Heart right ventricle (tissue), 16 donors: ENCODE data around the gene PRKCE. TPM values are rescaled to one million over a fixed set of nuclear protein-coding genes. Genes with fewer than 3 reads are reported as not detected.
A peak's percentile ranks its signal among the peaks of the same experiment; 100 is the strongest.

Source experiments
- ATAC-seq, 8 donors: fragments of 200-7000 bp; cut with Tn5 transposase; one replicate each; pipeline ENCODE4 v1.9.1; 2020; ENCODE audit warnings: mild to moderate bottlenecking in 8 of 8, moderate library complexity in 8 of 8, moderate number of reproducible peaks in 1 of 8
- DNase-seq, 2 donors: peaks; one replicate each; pipeline ENCODE4 v3.0.0-alpha.2; 2020
- H3K27ac ChIP-seq, 10 donors: fragments of 200-600 bp; sonication (generic) in 2 of 10; one replicate each; pipeline versions ENCODE4 v1.5.0 to v1.8.0; 2020 to 2022; ENCODE audit warnings: mild to moderate bottlenecking in 3 of 10
- H3K27me3 ChIP-seq, 7 donors: fragments of 200-600 bp; one replicate each; pipeline ENCODE4 v1.8.0; 2021 to 2022; ENCODE audit warnings: mild to moderate bottlenecking in 2 of 7
- H3K36me3 ChIP-seq, 9 donors: fragments of 200-600 bp; sonication (generic) in 1 of 9; one replicate each; pipeline versions ENCODE4 v1.5.0 to v1.8.0; 2020 to 2022; ENCODE audit warnings: mild to moderate bottlenecking in 2 of 9
- H3K4me1 ChIP-seq, 9 donors: fragments of 200-600 bp; sonication (generic) in 1 of 9; one replicate each; pipeline versions ENCODE4 v1.5.0 to v1.8.0; 2020 to 2022; ENCODE audit warnings: mild to moderate bottlenecking in 4 of 9
- H3K4me3 ChIP-seq, 10 donors: fragments of 200-600 bp; sonication (generic) in 2 of 10; one replicate each; pipeline versions ENCODE4 v1.5.0 to v1.8.0; 2020 to 2022; ENCODE audit warnings: mild to moderate bottlenecking in 7 of 10, moderate library complexity in 2 of 10
- H3K9me3 ChIP-seq, 11 donors: fragments of 200-600 bp in 10 of 11; sonication (generic) in 2 of 11; one replicate each; pipeline versions ENCODE4 v1.5.0 to v1.8.0; 2013 to 2022; ENCODE audit warnings: mild to moderate bottlenecking in 2 of 11, control low read depth in 1 of 11, moderate library complexity in 1 of 11
- CTCF ChIP-seq, 9 donors: fragments of 200-600 bp; sonication (generic) in 2 of 9; IDR thresholded peaks; one replicate each; pipeline versions ENCODE4 v1.5.0 to v1.8.0; 2021 to 2022; ENCODE audit warnings: antibody characterized with exemption in 9 of 9, mild to moderate bottlenecking in 5 of 9, moderate library complexity in 1 of 9
- WGBS, 2 donors: extraction: QIAGEN DNeasy Blood & Tissue Kit; methylation state at CpG; one replicate each; pipeline ENCODE4 v1.1.7; 2013; ENCODE audit warnings: inconsistent platforms in 1 of 2; 5-methylcytosine and 5-hydroxymethylcytosine counted together
- intact Hi-C, 10 donors: fragments of 100-400 bp; cut with DNase I; formaldehyde crosslinking; loops; one replicate each; pipeline versions ENCODE4 v1.11.1 to v1.14.2; 2022
- polyA plus RNA-seq, 2 donors: library from polyadenylated mRNA; stranded (reverse); fragments of 200-250 nt; gene quantifications; one replicate each; pipeline ENCODE4 v1.2.3, GENCODE V29; 2013
- total RNA-seq, 10 donors: library from RNA; stranded (reverse); fragmentation: NEBNext Ultra II Directional in 3 of 10; extraction: Animal tissue kit (Norgen Biotek cat#: 25700) in 3 of 10; gene quantifications; one replicate each; pipeline versions ENCODE4 v1.2.1 to v1.2.4, GENCODE V29; 2021 to 2023
- donor health status: Arrhythmogenic right ventricular cardiomyopathy.
- donor health status: ischemic (EF 13 %, LVEDD 7.1; RV severe dilation, severe dysfunction).
- donor health status: healthy with polysubstance abuse.
- donor health status: DM: no; HTN: yes; CAD: no.
- donor health status: DM: no; HTN: no; CAD: no.
- donor health status: ischemic (EF 25% LVEDD 6.9; RV normal size, moderate dysfunction).
- donor health status: ischemic (EF 25% LVEDD 5.7; RV mildly dilated, moderate dysfunction).
- donor health status: healthy.
- donor health status: DM: yes; HTN: yes; CAD: no.
- donor health status: Ischemic cardiomyopathy.
- donor health status: ischemic (EF 35%, LVEDD 5.7; RV mildly dilated, moderate dysfunction).
- donor health status: nonischemic (EF 11% LVEDD 7.7; RV severe dilation, severe dysfunction).
- donor health status: DM: yes; HTN: yes; CAD: no.
- donor health status: PGD.
- donor health status: ischemic (EF 29% LVEDD 5.4; RV normal size, mild dysfunction).
- donor health status: nonischemic (EF 23%, LVEDD 6.1; RV moderate dilation, normal function).

PRKCE gene
- total and polyA plus RNA-seq, 12 donors: 3.7 to 22.7 (median 16.7) TPM

- Histone ChIP-seq H3K27me3 (no peaks in the 10 kb centered on the region), H3K9me3 (no peaks in the 10 kb centered on the region), H3K4me3 (no peak overlapping the region), H3K27ac (peak overlapping the region in 1 of 10 donors; percentile 37), H3K36me3 (no peaks in the 10 kb centered on the region), H3K4me1 (peaks cover 0 to 54% (median 26%) of the 10 kb centered on the region in 9 donors)
- DNase-seq (no peak), ATAC-seq (no peak)
- 94 to 96% methylated on average over 3 of the region's 3 CpGs for WGBS, 2 donors
- intact Hi-C loops: no loop called here
- TF ChIP-seq CTCF (IDR thresholded peaks at IDR 0.05): no peak
Observed at GRCh38 chr2:45708501-45708900, 57.0 kb downstream of the PRKCE start.

DNA sequence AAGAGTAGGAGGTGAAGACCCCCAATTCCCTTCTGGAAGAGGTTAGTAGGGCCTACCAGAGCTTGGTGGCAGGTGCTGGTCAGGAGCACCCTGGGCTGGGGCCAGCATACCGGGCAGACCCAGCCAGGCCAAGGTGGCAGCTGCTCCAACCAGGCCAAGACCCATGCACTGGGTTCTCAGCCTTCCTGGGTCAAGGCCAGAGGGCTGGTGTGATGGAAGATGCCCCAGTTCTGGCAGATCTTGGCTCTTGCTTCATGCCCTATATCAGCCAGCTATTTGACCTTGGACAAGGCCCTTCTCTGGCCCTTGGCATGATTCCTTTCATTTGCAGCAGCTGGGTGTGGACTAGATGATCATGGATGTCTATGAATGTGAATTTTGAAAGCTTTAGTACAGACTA, 57.7 kb downstream of the PRKCE start:
- intact Hi-C loops: no loop called here
- ATAC-seq: peak in 7 of 8 donors; percentile 63 to 93 (median 85)

GRCh38 chr2:45710468-45710867, 59.0 kb downstream of the PRKCE start:
- DNase-seq: no peak
- no peak for ATAC-seq
- WGBS, 2 donors: 94 to 95% methylated on average over 3 of the region's 3 CpGs
- Histone ChIP-seq H3K36me3 (no peaks in the 10 kb centered on the region), H3K27ac (no peak overlapping the region), H3K4me1 (peaks cover 0 to 65% (median 32%) of the 10 kb centered on the region in 9 donors), H3K9me3 (no peaks in the 10 kb centered on the region), H3K4me3 (no peak overlapping the region), H3K27me3 (no peaks in the 10 kb centered on the region)
- intact Hi-C loops: no loop called here
- no peak for TF ChIP-seq CTCF (IDR thresholded peaks at IDR 0.05)

More for the DNA sequence above, 57.7 kb downstream of the PRKCE start:
- peak; percentile 58 to 69 for DNase-seq
- H3K4me1 ChIP-seq: peaks cover 0 to 59% (median 28%) of the 10 kb centered on the region in 9 donors
- H3K27me3 ChIP-seq: no peaks in the 10 kb centered on the region
- H3K4me3 ChIP-seq: no peak overlapping the region
- WGBS, 2 donors: 65 to 70% methylated on average over 1 of the region's 1 CpG
- no peak for TF ChIP-seq CTCF (IDR thresholded peaks at IDR 0.05)
- no peaks in the 10 kb centered on the region for H3K36me3 ChIP-seq
- peak overlapping the region in 4 of 10 donors; percentile 17 to 46 (median 27) for H3K27ac ChIP-seq
- no peaks in the 10 kb centered on the region for H3K9me3 ChIP-seq

DNA sequence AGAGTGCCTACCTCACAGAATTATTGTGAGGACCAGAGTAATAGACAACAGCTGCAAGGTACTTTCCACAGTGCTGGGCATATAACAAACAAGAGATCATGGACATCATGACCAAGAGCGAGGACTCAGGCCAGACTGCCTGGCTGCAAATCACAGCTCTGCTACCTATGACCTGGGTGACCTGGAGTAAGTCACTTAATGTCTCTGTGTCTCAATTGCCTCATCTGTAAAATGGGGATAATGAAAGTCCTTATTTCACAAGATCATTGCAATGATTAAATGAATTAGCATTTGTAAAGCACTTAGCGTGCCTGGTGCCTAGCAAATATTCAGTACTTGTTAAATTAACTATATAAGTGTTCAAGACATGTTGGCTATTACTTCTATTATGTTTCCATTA, 59.7 kb downstream of the PRKCE start:
- ATAC-seq (no peak), DNase-seq (no peak)
- no peak overlapping the region for H3K4me3 ChIP-seq
- intact Hi-C loops: no loop called here
- 96 to 98% methylated on average over 2 of the region's 2 CpGs for WGBS, 2 donors
- H3K36me3 ChIP-seq: no peaks in the 10 kb centered on the region
- H3K9me3 ChIP-seq: no peaks in the 10 kb centered on the region
- H3K27ac ChIP-seq: no peak overlapping the region
- peaks cover 0 to 57% (median 27%) of the 10 kb centered on the region in 9 donors for H3K4me1 ChIP-seq
- TF ChIP-seq CTCF (IDR thresholded peaks at IDR 0.05): no peak
- no peaks in the 10 kb centered on the region for H3K27me3 ChIP-seq
